ENCODE data around the gene OTP.

Gene OTP

DNA sequence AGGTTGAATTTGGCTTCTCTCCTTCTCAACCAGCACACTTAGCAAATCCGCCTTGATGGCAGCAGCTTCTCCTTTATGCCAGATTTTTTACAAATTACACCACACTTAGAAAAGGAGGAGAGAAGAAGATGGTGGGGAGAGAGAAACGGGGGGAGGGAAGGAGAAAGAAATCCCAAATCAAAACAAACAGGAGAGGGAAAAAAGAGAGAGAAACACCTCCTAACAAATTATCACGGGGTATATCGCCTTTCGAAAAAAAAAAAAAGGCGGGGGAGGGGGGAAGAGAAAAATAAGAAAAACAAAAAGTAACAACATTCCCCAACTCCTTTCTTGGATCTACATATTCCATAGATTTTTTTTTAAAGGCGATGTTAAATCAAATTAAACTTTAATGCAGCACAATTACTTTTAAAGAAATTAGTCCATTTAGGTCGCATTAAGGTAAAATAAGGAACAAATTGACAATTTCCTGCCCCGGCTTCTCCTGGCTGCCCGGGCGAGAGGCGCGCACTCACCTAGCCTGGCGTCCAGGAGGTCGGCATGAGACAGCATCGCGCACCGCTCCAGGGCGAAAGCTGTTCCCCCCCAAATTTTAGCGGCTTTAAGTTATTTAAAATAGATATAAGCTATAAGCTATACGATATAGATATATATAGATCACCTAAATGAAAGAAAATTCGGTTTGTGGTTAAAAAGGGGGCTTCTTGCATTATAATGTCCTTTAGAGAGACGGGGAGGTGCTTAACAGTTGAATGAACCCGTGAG is at the start of gene OTP:
Gene OTP (minus strand): TSS at position 716 of the 765 bp plus-strand sequence. CDS start 164 bp downstream, at position 552.
- no peak for DNase-seq (ENCODE audit: low spot score)

DNA sequence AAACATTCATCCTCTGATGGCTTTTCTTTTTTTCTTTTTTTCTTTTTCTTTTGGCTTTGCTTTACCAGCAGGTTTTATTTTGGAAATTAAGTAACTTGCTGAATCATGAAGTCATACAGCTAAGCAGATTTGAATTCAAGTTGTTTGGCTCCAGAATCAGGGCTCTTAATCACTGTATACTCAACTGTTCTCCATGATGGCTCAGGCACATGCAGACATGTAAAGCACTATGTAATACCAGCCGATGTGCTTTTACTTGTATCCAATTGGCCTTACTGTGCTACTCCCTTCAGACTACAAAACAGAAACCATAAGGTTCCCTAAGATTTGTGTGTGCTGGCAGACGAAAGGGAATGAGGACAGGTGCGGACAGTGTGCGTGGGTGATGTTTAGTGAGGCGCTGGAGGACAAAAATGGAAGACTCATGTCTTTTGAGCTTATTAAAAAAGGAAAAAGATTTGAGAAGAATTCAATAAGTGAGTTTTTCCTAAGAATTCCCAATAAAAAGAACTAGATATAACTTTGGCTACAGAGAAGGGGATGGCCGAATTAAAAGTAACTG is 44.7 kb upstream of the OTP start:
- no peak for DNase-seq (ENCODE audit: low spot score)

DNA sequence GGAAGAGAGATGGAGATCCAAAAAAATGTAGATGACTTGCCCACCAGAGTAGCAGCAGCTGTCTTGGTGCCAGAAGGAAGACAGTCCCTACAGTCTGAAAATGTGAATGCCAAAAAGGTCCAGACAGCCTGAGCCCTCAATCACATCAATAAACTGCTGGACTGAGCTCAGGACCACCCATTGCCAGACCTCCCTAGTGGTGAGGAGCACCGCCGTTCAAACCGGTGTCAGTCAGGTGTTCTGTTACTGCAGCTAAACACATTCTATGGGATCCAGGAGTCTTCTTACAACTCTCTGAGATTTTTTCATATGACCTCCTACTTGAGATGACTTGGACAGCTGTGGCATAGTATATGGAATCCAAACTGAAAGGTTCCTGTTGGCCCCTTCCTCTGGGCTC is 32.0 kb upstream of the OTP start:
- no peak for DNase-seq (ENCODE audit: low spot score)

DNA sequence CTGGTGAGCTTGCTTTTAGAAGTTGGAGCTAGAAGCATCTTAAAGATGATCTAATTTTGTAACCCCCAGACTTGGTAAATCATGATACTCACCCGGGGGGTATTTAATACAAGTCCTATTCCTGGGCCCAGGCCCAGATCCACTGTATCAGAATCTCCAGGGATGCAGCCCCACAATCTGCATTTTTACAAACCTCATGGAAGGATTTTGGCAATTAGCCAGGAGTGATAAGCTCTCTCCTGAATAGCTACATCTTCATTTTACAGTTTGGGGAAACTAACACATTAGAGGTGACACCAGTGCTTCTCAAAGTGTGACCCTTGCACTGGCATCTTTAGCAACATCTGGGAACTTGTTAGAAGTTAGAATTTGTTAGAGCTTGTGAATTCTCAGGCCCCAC is 31.2 kb upstream of the OTP start:
- DNase-seq (ENCODE audit: low spot score) = no peak

DNA sequence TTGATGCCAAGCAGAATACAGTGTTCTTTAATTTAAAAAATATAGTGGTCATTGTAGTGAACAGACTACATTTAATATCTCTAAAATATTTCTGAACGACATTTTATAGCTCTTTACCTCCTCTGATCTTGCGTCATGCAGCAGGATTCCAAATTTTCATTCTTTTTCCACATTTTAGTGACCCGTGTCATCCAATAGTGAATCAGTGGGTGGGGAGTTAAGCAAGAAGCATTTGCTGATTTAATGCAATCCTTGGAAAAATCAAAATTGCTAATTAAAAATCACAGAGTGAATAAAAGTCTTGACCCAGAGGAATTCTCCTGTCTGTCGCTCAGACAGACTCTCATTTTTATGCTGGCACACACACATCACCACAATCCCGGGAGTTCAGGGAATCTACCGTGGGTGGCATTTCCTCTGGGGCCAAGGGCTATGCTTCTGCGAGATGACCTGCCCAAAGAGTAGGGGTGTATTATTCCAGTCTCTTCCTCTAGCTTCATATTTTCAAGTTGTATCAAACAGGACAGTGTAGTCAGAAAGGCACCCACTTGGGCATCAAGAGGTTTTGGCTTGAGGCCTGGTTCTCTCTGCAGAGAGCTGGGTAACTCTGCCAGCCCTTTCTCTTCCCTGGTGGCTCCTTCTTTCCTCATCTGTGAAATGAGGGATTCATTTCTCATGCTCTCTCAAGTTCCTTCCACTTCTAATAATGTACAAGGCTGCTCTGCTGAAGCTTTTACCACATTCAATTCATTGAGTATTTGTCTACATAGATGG is 24.8 kb upstream of the OTP start:
- DNase-seq (ENCODE audit: low spot score) = no peak

DNA sequence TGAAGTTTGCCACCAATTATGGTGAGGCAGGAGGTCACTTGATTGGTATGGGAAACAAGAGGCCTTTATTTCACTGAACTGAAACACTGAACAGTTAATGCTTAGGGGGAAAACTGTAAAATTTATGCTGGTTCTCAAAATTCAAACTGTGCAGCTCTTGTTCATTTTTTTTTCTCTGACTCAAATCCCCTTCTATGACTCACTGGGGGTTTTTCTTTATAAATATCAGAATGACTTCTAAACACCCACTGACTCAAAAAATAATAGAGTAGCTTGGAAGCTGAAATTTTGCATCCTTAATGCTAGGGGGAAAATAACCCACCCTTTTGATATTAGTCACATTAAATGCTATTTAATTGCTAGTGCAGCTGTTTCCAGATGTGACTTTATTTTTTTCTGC is 24.1 kb upstream of the OTP start:
- DNase-seq (ENCODE audit: low spot score) = no peak

DNA sequence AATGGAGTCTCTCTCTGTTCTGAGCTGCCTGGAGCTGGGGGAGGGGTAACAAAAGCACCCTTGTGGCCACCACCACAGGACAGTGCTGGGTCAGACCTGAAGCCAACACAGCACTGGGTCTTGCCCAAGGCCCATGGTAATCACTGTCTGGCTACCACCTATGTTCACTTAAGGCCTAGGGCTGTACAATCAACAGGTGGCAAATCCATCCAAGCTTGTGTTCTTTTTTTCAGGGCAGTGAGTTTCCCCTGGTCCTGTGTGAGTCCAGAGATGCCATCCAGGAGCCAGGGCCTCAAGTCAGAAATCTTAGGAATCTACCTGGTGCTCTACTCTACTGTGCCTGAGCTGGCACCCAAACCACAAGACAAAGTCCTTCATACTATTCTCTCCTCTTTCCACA is 20.1 kb upstream of the OTP start:
- DNase-seq (ENCODE audit: low spot score) = no peak

DNA sequence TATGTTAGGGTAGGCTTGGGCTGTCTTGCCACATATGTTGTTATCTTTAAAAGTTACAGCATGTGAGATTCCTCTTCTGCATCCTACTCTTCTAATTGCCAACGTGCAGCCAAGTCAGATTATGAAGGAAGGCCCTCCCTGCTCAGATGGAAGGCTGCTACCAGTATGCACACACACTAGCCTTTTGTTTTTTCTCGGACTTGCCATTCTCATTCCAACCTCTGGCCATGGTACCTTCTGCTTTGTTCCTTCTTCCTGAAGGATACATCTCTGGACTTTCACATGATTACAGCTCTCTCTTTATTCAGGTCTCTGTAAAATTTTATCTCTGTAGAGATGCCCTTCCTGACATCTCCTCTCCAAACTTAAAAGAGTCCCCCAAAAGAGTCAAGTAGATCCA is 12.8 kb upstream of the OTP start:
- DNase-seq (ENCODE audit: low spot score) = no peak

DNA sequence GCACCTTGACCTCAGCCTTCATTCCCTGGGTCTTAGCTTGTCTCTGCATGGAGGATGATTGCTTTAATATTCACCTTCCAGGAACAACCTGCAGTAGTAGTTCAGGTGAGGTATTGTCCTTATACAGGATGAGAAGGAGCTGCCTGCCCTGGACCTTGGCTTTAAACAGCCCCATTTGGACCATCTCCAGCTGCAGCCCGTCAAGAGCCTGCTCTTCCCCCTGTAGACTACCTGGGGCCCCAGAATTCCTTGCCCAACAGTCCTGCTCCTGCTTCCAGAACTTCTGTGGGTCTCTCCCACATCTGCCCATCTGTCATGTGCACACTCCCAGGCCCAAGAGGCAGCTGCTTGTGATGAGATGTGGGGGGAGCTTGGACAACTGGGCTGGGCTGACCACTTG is 12.2 kb upstream of the OTP start:
- DNase-seq (ENCODE audit: low spot score) = no peak

DNA sequence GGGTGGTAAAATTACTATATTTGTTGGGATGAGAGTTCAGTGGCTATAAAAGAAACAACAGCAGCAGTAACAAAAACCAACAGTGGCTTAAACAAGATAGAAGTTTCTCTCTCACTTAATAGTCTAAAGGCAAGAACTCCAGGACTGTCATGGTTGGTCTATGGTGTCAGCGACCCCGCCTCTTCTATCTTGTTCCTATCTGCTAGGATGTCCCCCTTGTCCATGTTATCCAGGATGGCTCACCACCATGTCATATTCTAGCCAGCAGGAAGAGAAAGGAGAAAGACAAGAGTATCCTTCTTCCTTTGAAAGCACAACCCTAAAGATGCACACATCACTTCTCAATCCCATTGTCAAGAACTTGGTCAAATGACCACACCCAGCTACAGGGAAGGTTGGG is 11.3 kb upstream of the OTP start:
- DNase-seq (ENCODE audit: low spot score) = no peak

DNA sequence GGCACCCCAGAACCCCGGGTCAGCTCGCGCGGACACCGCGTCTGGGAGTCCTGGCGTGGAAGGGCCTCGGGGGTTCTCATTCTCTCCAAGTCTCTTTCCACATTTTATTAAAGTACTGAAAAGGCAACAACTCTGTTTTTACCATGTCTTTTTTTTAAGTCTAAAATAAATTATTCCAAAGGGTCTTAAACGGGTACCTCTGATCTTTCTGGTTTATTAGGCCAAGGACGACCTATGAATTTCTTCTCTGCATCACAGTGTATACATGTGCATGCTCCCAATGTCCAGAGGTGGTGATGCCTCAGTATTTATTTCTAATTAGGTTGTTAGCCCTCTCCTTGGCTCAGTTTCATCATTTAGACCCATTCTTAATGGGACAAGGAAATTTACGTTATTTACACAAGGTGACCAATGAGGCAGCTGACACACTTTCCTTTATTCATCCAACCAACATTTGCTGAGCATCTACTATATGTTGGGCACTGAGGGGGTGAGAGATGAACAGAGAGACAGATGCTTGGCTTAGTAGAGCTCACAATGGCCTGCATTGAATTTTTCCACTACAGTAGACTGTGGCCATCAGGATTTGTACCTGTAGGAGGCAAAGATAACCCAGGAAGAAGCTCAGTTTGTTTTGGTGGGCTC is 7.6 kb upstream of the OTP start:
- no peak for DNase-seq (ENCODE audit: low spot score)

DNA sequence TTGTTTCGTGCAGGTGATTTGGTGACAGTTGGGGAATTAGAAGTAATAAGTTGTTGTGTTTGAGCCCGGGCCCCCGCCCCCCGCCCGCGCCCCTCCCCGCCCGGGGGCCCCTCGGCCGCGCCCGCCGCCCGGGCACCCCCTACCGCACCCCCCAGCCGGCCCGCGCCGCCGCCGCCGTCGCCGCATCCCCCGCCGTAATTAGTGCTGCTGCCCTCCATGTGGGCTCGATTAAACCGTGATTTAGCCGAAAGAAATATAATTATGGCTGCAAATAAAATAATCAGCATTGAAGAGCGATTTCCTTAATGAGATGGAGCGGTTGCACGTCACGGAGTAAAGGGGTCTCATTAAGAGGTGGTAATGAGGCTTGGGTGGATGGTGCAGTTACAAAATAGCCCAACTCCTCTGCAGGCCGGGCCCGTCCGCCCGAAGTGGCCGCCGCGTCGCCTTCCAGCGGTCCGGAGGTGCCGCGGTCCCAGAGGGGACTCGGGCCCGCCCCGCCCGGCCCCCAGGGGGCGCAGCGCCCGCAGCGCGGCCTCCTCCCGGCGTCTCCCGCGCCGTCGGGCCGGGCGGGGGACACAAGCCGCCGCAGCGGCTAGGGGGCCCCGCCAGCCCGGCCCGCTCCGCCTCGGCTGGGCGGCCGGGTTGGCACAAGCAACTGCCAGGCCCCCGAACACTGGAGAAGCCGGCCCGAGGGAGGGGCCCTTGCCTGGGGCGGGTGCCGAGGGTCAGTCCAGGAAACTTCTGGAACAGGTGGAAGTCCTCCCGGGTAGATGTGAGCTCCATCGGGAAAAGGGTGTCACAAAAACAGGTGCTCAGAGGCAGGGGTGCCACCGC is 6.9 kb upstream of the OTP start:
- no peak for DNase-seq (ENCODE audit: low spot score)

DNA sequence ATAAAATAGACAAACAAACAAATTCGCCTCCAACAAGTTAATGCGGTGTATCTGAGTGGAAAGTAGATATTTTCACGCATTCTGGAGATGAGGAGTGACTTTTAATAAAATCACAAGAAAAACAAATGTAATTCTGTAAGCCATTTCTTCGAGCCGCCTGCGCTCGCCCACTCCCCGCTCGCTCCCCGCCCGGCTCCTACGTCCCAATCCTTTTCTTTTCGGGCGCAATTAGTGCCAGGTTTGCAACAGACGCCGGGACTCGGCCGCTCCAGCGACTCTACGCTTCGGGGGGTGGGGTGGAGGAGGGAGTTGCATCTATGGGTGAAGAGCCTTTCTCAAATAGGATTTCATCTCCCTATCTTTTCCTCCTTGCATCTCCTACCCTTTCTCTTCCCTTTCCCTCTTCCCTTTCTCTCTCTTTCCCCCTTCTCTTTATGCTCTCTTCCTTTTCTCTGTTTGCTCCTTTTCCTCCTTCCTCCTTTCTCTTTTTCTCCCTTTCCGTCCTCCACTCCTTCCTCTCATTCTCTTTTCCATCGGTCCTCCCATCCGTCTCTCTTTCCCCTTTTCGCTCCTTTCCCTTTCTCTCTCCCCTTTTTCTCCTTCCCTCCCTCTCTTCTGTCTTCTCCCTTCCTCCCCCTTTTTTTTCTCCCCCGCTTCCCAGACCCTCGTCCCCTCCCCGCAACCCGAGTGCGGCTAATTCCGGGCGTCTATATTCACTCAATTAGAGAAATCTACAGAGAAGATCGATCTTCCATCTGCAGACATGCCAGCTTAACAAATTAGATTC is 6.1 kb upstream of the OTP start:
- no peak for DNase-seq (ENCODE audit: low spot score)

DNA sequence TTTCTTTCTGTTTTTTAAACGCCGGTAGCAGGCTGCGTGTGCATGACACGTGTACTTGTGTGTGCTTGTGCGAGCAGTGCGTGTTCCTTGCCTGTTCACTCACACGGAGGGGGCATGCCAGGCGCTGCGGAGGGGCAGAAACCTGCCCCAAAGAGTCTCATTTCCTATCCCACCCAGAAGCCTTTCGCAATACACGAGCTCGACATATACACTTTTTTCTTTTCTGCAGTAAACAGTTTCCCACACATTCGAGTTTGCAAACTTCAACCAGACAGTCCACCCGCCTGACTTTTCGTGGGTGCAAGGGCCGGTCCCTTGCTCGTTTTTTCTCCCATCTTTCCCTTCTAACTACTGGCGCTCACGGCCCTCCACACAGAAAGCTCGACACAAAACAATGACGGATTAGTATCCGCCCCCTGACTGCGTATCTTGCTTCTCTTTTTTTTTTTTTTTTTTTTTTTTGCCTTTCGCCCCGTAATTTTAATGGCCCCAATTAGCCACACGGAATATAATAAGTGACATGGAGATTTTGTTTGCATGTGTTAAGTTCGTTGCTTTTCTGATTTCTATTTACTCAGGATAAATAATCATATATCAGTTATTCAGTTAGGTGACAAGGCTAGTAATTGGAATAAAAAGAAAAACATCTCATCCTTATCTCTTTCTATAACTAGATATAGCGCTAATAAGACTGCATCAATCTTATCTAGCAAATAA is 5.3 kb upstream of the OTP start:
- no peak for DNase-seq (ENCODE audit: low spot score)

DNA sequence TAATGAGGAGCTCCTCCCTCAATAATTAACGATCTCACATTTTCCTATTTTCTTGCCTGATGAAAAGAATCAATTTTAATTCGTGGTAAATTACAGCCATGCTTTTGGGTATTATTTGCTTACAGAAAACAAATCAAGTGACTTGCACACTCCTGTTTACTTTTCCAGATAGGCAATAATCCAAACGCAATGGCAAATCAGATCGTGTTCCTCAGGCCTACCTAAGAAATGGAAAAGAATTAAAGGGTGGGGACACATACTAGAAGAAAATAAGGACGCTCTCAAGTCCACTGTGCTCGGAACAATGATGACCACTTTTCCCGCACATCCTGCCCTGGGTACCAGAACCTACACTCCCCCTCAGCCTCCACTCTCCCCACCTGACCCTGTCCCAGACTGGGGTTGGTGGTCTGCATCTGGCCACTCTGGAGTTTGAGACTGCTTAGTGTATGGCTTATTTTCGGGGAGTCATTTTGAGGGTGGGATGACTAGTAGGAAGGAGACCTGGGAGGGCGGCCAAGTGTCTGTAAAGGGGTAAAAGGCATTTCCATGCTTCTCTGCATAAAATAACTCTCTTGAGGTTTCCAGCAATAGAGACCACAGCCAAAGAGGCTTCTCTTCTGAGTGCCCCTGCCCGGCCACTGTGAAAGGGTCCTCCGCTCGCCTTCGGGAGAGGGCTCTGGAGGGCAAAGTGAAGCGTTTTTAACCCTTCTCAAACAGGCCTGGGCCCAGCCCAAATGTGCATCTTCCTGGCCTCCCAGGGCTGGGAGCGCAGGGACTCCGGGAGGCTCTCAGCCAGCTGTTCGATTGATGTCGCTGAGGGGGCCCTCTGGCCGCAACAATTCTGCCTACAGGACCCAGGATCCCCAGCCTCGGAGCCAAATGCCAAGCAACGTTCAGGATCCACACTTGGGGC is 4.5 kb upstream of the OTP start:
- DNase-seq (ENCODE audit: low spot score) = no peak

DNA sequence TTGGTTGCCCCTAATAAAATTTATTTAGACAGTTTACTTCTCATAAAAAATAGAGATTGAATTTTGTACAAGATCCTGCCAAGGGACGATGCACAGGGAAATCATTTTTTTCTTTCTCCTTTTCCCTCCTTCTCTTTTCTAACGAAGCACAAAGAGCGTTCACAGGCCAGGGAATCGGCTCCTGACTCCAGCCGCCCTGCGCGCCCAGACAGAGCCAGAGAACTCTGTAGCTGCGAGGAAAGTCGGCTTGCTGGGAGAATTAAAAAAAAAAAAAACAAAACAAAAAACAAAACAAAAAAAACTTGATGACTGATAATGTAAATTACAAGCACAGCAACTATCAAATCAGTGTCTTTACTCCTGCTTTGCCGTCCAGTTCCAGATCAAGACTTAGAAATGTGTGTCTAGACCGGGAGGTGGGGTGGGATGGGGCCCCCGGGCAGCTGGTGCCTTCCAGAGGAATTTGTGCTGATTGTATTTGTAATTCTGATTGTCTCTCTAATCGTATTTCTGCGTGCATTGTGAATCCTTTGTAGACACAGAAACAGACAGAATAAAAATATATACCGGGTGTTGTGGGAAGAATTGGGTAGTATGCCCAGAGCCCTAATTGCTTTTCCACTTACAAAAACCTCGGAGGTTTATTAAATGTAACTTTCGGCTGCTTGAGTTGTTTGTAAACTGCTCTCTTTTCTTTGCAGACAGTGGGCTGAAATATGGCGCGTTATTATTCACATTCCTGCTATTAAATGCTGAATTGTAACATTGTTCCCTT is 3.6 kb upstream of the OTP start:
- no peak for DNase-seq (ENCODE audit: low spot score)

DNA sequence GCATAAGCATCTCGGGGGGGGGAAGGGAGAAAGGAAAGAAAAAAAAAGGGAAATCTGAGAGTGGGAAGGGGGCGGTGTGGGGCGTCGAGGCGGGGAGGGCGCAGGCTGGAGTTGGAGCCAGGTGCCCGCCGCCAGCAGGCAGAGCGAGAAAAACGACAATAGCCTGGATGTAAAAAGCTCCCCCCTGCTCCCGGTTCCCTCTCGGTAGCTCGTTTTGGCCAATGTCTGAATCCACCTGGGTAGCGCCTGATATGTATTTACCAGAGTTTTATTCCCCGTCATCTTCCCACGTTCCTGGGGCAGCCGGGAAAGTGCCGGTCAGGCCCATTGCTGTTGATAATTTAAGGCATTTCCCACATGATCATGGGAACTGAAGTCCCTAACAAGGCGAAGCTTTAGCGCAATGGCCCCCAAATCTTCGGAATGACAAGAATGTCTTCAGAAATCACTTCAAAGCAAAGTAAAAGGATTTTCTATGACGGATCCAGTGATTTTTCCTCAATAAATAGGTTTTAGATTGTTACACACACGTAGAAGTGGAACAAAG is 3.0 kb upstream of the OTP start:
- no peak for DNase-seq (ENCODE audit: low spot score)
